NCI-H526 treated with DMSO at 0.1 percent for 48 hours (cell line): ENCODE measurements around the gene GATA1.
A peak's percentile ranks its signal among the peaks of the same experiment; 100 is the strongest.

Experiments
- DNase-seq: peaks from one replicate; lab custom pipeline; 2025; lab: John Stamatoyannopoulos, UW

GATA1 gene

GRCh38 chrX:48785186-48785539, 1.2 kb upstream of the GATA1 start:
- DNase-seq = no peak

- DNase-seq = no peak
Observed at GRCh38 chrX:48785540-48786214, 713 bp upstream of the GATA1 start.

GRCh38 chrX:48786825-48787504, 575 bp downstream of the GATA1 start:
- DNase-seq = no peak

GRCh38 chrX:48787505-48788443, 1.4 kb downstream of the GATA1 start:
- DNase-seq = no peak

- no peak for DNase-seq
Observed at GRCh38 chrX:48789366-48790220, 3.2 kb downstream of the GATA1 start.

GRCh38 chrX:48790477-48790876, 4.1 kb downstream of the GATA1 start:
- DNase-seq = no peak

GRCh38 chrX:48791063-48791820, 4.9 kb downstream of the GATA1 start:
- no peak for DNase-seq

- no peak for DNase-seq
Observed at GRCh38 chrX:48792219-48792618, 5.8 kb downstream of the GATA1 start.

GRCh38 chrX:48793935-48794334, 7.5 kb downstream of the GATA1 start:
- no peak for DNase-seq

- no peak for DNase-seq
Observed at GRCh38 chrX:48794340-48794910, 8.0 kb downstream of the GATA1 start.

- no peak for DNase-seq
Observed at GRCh38 chrX:48794911-48795515, 8.6 kb downstream of the GATA1 start.

- DNase-seq = no peak
Observed at GRCh38 chrX:48798318-48798717, 11.9 kb downstream of the GATA1 start.

- no peak for DNase-seq
Observed at GRCh38 chrX:48800574-48801279, 14.3 kb downstream of the GATA1 start.

- DNase-seq = peak; percentile 96
Observed at GRCh38 chrX:48801280-48802088, 15.1 kb downstream of the GATA1 start, which contains the start of gene HDAC6. Gene HDAC6 (plus strand): TSS chrX:48802067. CDS start chrX:48802693, 626 bp downstream.

GRCh38 chrX:48802089-48802904, 15.9 kb downstream of the GATA1 start:
- DNase-seq = peak; percentile 83

- DNase-seq = no peak
Observed at GRCh38 chrX:48802905-48803200, 16.5 kb downstream of the GATA1 start.

- no peak for DNase-seq
Observed at GRCh38 chrX:48806081-48806480, 19.7 kb downstream of the GATA1 start.

- no peak for DNase-seq
Observed at GRCh38 chrX:48813644-48814043, 27.3 kb downstream of the GATA1 start.
